CD14-positive monocyte (primary cell): ENCODE measurements around the gene TUBGCP5. TPM values are rescaled to one million over a fixed set of nuclear protein-coding genes. Genes with fewer than 3 reads are reported as not detected.
"Not testable (repeated sequence)": the region's sequence is repeated elsewhere in the genome, so short reads cannot be mapped to it uniquely, and the experiment has no call there.

ENCODE experiments used
- DNase-seq, 3 donors: peaks; one replicate each; pipeline ENCODE4 v3.0.0-alpha.2; 2011 to 2022
- H2AFZ ChIP-seq: 2 replicates; pipeline ENCODE4 v1.6.0; 2012; ENCODE audit warnings: mild to moderate bottlenecking, low read depth, low read length, inconsistent platforms; ENCODE audit not compliant: insufficient read depth, poor library complexity, severe bottlenecking
- H3K27ac ChIP-seq, 2 donors: 1 replicate in 1 of 2; 2 replicates in 1 of 2; pipeline ENCODE4 v1.5.1; 2012 to 2013; ENCODE audit warnings: low read length in 2 of 2, control low read depth in 1 of 2, inconsistent platforms in 1 of 2, low read depth in 1 of 2, mild to moderate bottlenecking in 1 of 2
- H3K27me3 ChIP-seq, 2 donors: one replicate each; pipeline versions ENCODE4 v1.6.0 to v1.6.1; 2011 to 2013; ENCODE audit warnings: low read length in 2 of 2; ENCODE audit not compliant: control insufficient read depth in 2 of 2, insufficient read depth in 2 of 2
- H3K36me3 ChIP-seq, 2 donors: replicated peaks in 1 of 2; 1 replicate in 1 of 2; 2 replicates in 1 of 2; pipeline versions ENCODE4 v1.5.1 to v1.6.1; 2012 to 2013; ENCODE audit warnings: low read length in 2 of 2, control low read depth in 1 of 2, inconsistent platforms in 1 of 2, mild to moderate bottlenecking in 1 of 2; ENCODE audit not compliant: insufficient read depth in 2 of 2, control insufficient read depth in 1 of 2
- H3K4me1 ChIP-seq, 2 donors: 1 replicate in 1 of 2; 2 replicates in 1 of 2; pipeline versions ENCODE4 v1.5.1 to v1.6.1; 2012 to 2013; ENCODE audit warnings: low read length in 2 of 2, control low read depth in 1 of 2, inconsistent platforms in 1 of 2, mild to moderate bottlenecking in 1 of 2, moderate library complexity in 1 of 2; ENCODE audit not compliant: insufficient read depth in 2 of 2, control insufficient read depth in 1 of 2
- H3K4me2 ChIP-seq: replicated peaks from 2 replicates; pipeline ENCODE3; 2012; ENCODE audit warnings: low read length, moderate library complexity, mild to moderate bottlenecking; ENCODE audit not compliant: poor library complexity, severe bottlenecking; ENCODE audit errors: extremely low read depth
- H3K4me3 ChIP-seq, 3 experiments: fragments of 200-600 bp in 1 of 3; sonication (generic) in 1 of 3; replicated peaks in 1 of 3; 1 replicate in 2 of 3; 2 replicates in 1 of 3; pipeline ENCODE4 v1.5.1; 2011 to 2013; ENCODE audit warnings: low read length in 3 of 3, mild to moderate bottlenecking in 3 of 3, control low read depth in 2 of 3, low read depth in 2 of 3, inconsistent platforms in 1 of 3, moderate library complexity in 1 of 3
- H3K79me2 ChIP-seq: 2 replicates; pipeline ENCODE4 v1.6.0; 2012; ENCODE audit warnings: mild to moderate bottlenecking, control low read depth, inconsistent platforms, low read length, moderate library complexity; ENCODE audit not compliant: insufficient read depth
- H3K9ac ChIP-seq: 2 replicates; pipeline ENCODE4 v1.6.0; 2017; ENCODE audit warnings: low read length, mild to moderate bottlenecking; ENCODE audit not compliant: insufficient read depth, poor library complexity, severe bottlenecking
- H3K9me3 ChIP-seq, 2 donors: replicated peaks in 1 of 2; 1 replicate in 1 of 2; 2 replicates in 1 of 2; pipeline versions ENCODE4 v1.5.1 to v1.6.1; 2012 to 2013; ENCODE audit warnings: low read length in 2 of 2, control low read depth in 1 of 2; ENCODE audit not compliant: control insufficient read depth in 1 of 2, insufficient read depth in 1 of 2
- H4K20me1 ChIP-seq: 2 replicates; pipeline ENCODE4 v1.6.0; 2012; ENCODE audit warnings: mild to moderate bottlenecking, low read length, control low read depth, moderate library complexity; ENCODE audit not compliant: insufficient read depth
- H3K27ac Mint-ChIP-seq, 7 donors: one replicate each; pipeline ENCODE4 v1.8.0; 2020; ENCODE audit warnings: mild to moderate bottlenecking in 7 of 7, mixed read lengths in 7 of 7, moderate library complexity in 6 of 7, inconsistent platforms in 2 of 7
- H3K27me3 Mint-ChIP-seq, 3 donors: one replicate each; pipeline ENCODE4 v1.8.0; 2021 to 2022; ENCODE audit warnings: low read depth in 3 of 3, mild to moderate bottlenecking in 3 of 3, mixed read lengths in 3 of 3, moderate library complexity in 3 of 3, inconsistent platforms in 1 of 3
- H3K36me3 Mint-ChIP-seq, 2 donors: one replicate each; pipeline ENCODE4 v1.8.0; 2020; ENCODE audit warnings: mixed read lengths in 2 of 2, inconsistent platforms in 1 of 2, mild to moderate bottlenecking in 1 of 2
- H3K4me1 Mint-ChIP-seq: one replicate; pipeline ENCODE4 v1.8.0; 2020; ENCODE audit warnings: mild to moderate bottlenecking, mixed read lengths
- H3K4me3 Mint-ChIP-seq, 2 donors: one replicate each; pipeline ENCODE4 v1.8.0; 2020; ENCODE audit warnings: mild to moderate bottlenecking in 2 of 2, mixed read lengths in 2 of 2, moderate library complexity in 1 of 2
- H3K9me3 Mint-ChIP-seq, 7 donors: one replicate each; pipeline ENCODE4 v1.8.0; 2020 to 2022; ENCODE audit warnings: mixed read lengths in 7 of 7, mild to moderate bottlenecking in 6 of 7, moderate library complexity in 6 of 7, inconsistent platforms in 2 of 7
- CTCF ChIP-seq: fragments of 200-600 bp; IDR thresholded peaks from one replicate; pipeline ENCODE4 v1.8.0; 2022; ENCODE audit warnings: antibody characterized with exemption, mild to moderate bottlenecking
- WGBS: methylation state at CpG from one replicate; pipeline ENCODE4 v1.1.5; 2013; ENCODE audit warnings: missing lambda C conversion rate; ENCODE audit not compliant: insufficient coverage; 5-methylcytosine and 5-hydroxymethylcytosine counted together
- intact Hi-C, 2 donors: fragments of 100-400 bp; cut with micrococcal nuclease; formaldehyde crosslinking; loops; one replicate each; pipeline versions ENCODE4 v1.15.0 to v1.15.1; 2023
- polyA plus RNA-seq, 3 donors: library from polyadenylated mRNA; depleted of rRNA in 1 of 3; unstranded in 2 of 3; stranded (reverse) in 1 of 3; fragments of 300-500 nt in 2 of 3; fragments of >200 nt in 1 of 3; fragmentation: Illumina TruSeq in 2 of 3; gene quantifications; 1 replicate in 2 of 3; 2 replicates in 1 of 3; pipeline ENCODE4 v1.2.3, GENCODE V29; 2012 to 2021

TUBGCP5 gene
- polyA plus RNA-seq, 3 donors, result 1.4 to 5.8 (median 1.8) TPM

- H3K79me2 ChIP-seq, result no peaks in the 10 kb centered on the region
- no peaks in the 10 kb centered on the region for H4K20me1 ChIP-seq
- no peaks in the 10 kb centered on the region for H3K4me1 ChIP-seq
- H3K4me3 ChIP-seq, result no peak overlapping the region
- peaks cover 0 to 18% (median 2%) of the 10 kb centered on the region in 7 donors for H3K9me3 Mint-ChIP-seq
- H3K4me3 Mint-ChIP-seq, result no peak overlapping the region
- no peaks in the 10 kb centered on the region for H3K36me3 ChIP-seq
- no peak overlapping the region for H3K9ac ChIP-seq
- peaks cover 4 to 9% (median 7%) of the 10 kb centered on the region in 3 donors for H3K27me3 Mint-ChIP-seq
- H3K27ac ChIP-seq, result no peak overlapping the region
- intact Hi-C loops, result no loop called here
- no peak for DNase-seq
- H3K27me3 ChIP-seq, result no peaks in the 10 kb centered on the region
- H3K36me3 Mint-ChIP-seq, result no peaks in the 10 kb centered on the region
- no peak overlapping the region for H2AFZ ChIP-seq
- no peak overlapping the region for H3K4me2 ChIP-seq
- no peak overlapping the region for H3K27ac Mint-ChIP-seq
- no peaks in the 10 kb centered on the region for H3K4me1 Mint-ChIP-seq
- WGBS, result 100% methylated on average over 8 of the region's 16 CpGs
- no peak for TF ChIP-seq CTCF
- no peaks in the 10 kb centered on the region for H3K9me3 ChIP-seq
These were observed 10.7 kb upstream of the TUBGCP5 start for GRCh38 chr15:23049984-23050628.

GRCh38 chr15:23048572-23049282 lies 9.4 kb upstream of the TUBGCP5 start:
- Mint-ChIP-seq H3K27ac (peak overlapping the region in 1 of 7 donors; percentile 23), H3K9me3 (peaks cover 0 to 18% (median 3%) of the 10 kb centered on the region in 7 donors)
- intact Hi-C loops, H3K27me3 ChIP-seq, H3K9me3 ChIP-seq, H3K4me1 Mint-ChIP-seq, H3K4me3 Mint-ChIP-seq, H3K4me1 ChIP-seq, H3K27ac ChIP-seq, H2AFZ ChIP-seq, H3K36me3 Mint-ChIP-seq, H3K9ac ChIP-seq, H3K27me3 Mint-ChIP-seq, DNase-seq, H3K4me2 ChIP-seq, H3K79me2 ChIP-seq, H3K4me3 ChIP-seq, H3K36me3 ChIP-seq, H4K20me1 ChIP-seq: not testable (repeated sequence)
- 72% methylated on average over 2 of the region's 9 CpGs for WGBS

DNA sequence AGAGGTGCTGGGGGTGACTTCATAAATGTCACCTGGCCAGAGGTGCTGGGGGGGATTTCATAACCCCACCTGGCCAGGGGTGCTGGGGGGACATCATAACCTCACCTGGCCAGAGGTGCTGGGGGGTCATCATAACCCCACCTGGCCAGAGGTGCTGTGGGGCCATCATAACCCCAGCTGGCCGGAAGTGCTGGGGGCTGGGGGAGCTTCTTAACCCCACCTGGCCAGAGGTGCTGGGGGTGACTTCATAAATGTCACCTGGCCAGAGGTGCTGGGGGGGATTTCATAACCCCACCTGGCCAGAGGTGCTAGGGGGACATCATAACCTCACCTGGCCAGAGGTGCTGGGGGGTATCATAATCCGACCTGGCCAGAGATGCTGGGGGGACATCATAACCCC lies 4.6 kb upstream of the TUBGCP5 start:
- not testable (repeated sequence) for H3K27me3 Mint-ChIP-seq

GRCh38 chr15:23043535-23043934 lies 4.2 kb upstream of the TUBGCP5 start:
- 95% methylated on average over 3 of the region's 4 CpGs for WGBS
- H3K27ac Mint-ChIP-seq, H3K9ac ChIP-seq, H2AFZ ChIP-seq, H3K4me3 ChIP-seq, intact Hi-C loops, H3K36me3 ChIP-seq, H4K20me1 ChIP-seq, H3K27ac ChIP-seq, H3K4me2 ChIP-seq, H3K27me3 ChIP-seq, H3K36me3 Mint-ChIP-seq, H3K9me3 ChIP-seq, H3K4me1 Mint-ChIP-seq, DNase-seq, H3K79me2 ChIP-seq, H3K27me3 Mint-ChIP-seq, H3K4me3 Mint-ChIP-seq: not testable (repeated sequence)
- peaks cover 10 to 12% of the 10 kb centered on the region in 2 donors for H3K4me1 ChIP-seq
- H3K9me3 Mint-ChIP-seq, result peaks cover 0 to 13% (median 5%) of the 10 kb centered on the region in 7 donors

More for the DNA sequence above, 4.6 kb upstream of the TUBGCP5 start:
- H3K4me3 ChIP-seq, intact Hi-C loops, H3K36me3 Mint-ChIP-seq, H3K27ac Mint-ChIP-seq, H3K9ac ChIP-seq, H3K4me3 Mint-ChIP-seq, H3K4me2 ChIP-seq, H2AFZ ChIP-seq, H4K20me1 ChIP-seq, H3K79me2 ChIP-seq, H3K9me3 ChIP-seq, H3K36me3 ChIP-seq, H3K4me1 Mint-ChIP-seq, H3K27me3 ChIP-seq, DNase-seq, H3K27ac ChIP-seq: not testable (repeated sequence)
- WGBS, result no CpG with 5 or more reads among the region's 2 CpGs
- peaks cover 6 to 10% of the 10 kb centered on the region in 2 donors for H3K4me1 ChIP-seq
- peaks cover 0 to 13% (median 5%) of the 10 kb centered on the region in 7 donors for H3K9me3 Mint-ChIP-seq
